GM19397 (cell line): ENCODE results near the gene ITGB8.

Experiments
- ATAC-seq: cut with Tn5 transposase; IDR thresholded peaks from one replicate; pipeline ENCODE4 v1.9.1; 2021; ENCODE audit warnings: mild to moderate bottlenecking, moderate library complexity; ENCODE audit not compliant: unreplicated experiment

ITGB8 gene

DNA sequence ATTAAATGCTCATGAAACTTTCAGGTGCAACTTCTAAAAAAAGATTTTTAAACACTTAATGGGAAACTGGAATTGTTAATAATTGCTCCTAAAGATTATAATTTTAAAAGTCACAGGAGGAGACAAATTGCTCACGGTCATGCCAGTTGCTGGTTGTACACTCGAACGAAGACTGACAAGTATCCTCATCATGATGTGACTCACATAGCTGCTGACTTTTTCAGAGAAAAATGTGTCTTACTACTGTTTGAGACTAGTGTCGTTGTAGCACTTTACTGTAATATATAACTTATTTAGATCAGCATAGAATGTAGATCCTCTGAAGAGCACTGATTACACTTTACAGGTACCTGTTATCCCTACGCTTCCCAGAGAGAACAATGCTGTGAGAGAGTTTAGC, 79.3 kb downstream of the ITGB8 start:
- no peak for ATAC-seq

DNA sequence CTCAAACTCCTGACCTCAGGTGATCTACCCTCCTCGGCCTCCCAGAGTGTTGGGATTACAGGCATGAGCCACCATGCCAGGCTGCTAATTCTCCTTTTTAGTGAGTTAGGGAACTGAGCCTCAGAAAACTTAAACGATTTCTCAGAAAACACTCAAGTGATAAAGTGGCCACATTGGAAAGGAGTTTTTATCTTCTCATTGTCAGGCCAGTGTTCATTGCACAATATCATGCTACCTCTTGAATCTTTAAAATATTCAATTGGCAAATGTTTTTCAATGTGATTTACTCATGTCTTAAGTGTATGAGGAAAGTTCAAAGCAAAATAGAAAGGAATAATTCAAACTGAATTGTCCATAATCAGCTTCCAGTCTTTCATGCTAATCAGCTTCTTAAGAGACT, 80.7 kb downstream of the ITGB8 start:
- no peak for ATAC-seq

GRCh38 chr7:20412032-20412431, 81.3 kb downstream of the ITGB8 start:
- no peak for ATAC-seq

DNA sequence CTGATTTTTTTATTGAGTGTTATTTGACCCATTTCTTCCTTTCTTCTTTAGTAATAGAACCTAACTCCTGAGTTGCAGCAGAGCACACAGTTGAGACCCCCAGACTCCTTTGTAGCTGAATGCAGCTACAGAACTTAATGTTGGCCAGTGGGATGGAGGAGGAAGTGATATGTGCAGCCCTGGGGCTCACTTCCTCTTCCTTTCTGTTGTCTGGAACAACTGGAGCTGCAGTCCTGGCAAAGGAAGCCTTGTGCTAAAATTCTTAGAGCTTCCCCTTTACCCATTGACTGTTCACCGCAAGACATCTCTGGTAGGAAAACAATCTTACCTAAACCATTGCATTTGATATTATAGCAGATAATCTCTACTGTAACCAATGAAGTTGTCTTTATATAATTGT, 86.6 kb downstream of the ITGB8 start:
- ATAC-seq = no peak

DNA sequence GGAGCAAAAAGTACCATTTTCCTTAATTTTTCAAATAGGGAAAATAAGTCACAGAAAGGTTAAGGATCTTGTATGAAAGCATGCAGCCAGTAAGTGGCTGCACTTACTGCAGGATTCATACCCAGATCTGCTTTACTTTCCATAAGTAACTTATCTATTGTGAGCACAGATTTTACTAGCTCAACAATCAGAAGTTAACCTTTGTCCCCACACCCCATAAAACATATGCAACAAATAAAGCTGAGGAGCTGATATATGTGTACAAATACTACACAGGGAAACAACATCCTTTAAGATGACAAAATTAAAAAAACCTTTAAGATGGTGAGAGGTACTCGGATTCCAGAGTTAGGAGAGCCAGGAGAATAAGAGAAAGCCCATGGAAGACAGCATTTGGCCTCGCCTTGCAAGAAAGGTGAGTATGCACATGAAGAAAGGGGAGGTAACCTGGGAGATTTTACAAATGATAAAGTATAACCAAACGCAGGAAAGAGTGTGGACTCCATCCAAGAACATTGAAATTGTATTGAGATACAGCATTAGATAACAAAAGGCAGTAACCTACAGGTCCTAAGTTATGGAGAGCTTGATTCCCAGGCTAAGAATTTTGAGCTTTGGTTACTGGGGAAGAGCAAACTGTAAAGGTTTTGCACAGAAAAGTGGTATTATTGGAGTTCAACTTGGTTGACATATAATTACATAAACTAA, 87.1 kb downstream of the ITGB8 start:
- no peak for ATAC-seq

DNA sequence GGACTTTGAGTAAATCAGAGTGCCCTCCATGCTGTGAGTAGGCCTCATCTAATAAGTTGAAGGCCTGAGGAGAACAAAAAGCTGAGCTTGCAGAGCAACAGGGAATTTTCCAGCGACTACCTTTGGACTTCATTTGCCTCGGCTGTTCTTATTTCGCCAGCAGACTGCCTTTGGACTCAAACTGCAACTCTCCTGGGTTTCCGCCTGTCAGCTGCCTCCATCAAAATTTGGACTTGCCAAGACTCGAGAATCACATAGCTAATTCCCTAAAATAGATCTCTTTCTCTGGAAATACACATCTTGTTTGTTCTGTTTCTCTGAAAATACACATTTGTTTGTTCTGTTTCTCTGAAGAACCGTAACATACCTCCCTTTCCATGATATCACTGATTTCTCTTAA, 93.8 kb downstream of the ITGB8 start:
- ATAC-seq = no peak

GRCh38 chr7:20430664-20431063, 100.0 kb downstream of the ITGB8 start:
- no peak for ATAC-seq

DNA sequence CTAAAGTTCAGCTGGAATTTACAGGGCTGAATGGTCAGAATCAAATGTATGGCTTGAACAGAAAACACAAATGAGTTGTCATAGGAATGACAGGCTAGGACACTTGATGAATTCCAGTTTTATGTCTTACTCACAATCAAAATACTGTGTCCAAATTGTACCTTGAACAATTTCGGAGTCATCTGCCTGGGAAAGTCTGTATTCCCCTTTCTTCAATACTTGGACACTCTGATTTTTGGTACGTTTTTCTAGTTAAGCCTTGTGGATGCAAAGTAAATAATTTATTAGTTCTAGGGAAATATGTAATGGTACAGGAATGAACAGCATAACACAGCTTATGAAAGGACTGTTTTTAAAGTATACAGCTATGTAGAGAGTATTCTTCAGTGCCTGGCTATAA, 100.4 kb downstream of the ITGB8 start:
- no peak for ATAC-seq

DNA sequence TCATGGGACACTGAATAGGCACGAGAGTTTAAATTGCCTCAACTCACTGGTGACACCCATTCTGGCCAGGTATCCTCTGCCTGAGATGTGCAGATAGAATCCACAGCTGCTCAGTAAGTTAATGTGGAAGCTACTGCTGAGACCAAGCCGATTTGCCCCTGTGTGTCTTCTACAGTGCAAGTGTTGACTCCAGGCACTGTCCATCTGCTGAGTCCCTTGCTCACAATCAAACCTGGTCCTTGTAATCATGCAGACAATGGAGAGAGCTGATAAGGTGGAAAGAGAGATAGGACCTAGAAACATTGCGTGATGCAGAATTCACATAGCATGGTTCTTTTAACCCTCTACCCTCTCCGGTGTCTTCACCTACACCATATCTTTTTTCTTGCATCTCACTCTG, 101.4 kb downstream of the ITGB8 start:
- no peak for ATAC-seq

DNA sequence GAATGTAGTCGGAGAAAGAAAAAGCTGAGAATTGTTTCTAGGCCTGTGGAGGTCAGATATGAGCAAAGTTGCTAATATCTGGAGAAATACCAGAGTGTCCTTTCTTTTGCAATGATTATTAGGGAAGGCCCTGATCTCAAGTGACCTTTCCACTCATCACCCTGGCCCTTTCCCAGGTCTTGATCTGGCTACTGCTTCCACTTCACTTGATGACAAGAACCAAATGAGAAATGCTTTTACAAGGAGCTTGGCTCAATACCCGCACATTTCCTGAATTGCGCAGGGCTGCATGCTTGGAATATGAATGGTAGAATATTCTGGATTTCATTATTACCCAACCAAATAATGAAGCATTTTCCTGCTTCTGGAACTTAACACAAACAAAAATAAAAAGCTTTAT, 104.6 kb downstream of the ITGB8 start:
- no peak for ATAC-seq

- no peak for ATAC-seq
These were observed 107.5 kb downstream of the ITGB8 start for GRCh38 chr7:20438248-20438647.

GRCh38 chr7:20438694-20439376, 108.1 kb downstream of the ITGB8 start:
- ATAC-seq = peak; percentile 78

DNA sequence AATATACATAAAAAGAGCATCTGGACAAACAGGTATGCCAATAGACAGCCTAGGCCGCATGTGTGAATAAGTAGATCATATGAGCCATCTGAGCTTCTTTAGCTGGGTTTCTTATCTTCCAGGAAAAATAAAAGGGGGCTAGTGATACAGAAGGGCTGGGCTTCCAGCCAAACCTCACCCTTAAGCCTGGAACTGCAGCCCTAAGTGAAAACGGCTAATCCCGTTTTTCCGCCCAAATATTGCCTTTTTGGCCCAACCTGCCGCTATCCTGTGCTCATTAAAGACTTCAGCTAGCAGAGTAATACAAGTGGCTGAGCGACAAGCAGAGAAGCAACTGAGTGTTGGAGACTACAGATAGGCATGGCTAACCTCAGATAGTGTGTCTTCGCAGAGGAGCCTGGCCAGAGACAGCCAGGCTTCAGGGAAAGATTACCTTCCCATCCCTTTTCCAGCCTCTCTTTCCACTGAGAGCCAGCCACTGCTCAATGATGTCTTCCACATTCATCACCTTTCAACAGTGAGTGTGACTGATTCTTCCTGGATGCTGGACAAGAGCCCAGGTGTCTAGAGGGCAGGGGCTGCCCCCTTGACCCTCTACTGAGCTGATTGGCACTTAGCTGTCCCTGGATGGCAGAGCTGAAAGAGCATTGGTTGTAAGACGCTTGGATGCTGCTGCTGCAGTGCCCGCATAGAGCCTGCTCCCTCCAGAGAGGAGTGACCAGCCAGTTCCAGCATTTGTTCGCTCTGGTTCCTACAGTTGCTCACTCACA, 108.9 kb downstream of the ITGB8 start:
- ATAC-seq = no peak

- no peak for ATAC-seq
These were observed 109.9 kb downstream of the ITGB8 start for GRCh38 chr7:20440472-20441105.

DNA sequence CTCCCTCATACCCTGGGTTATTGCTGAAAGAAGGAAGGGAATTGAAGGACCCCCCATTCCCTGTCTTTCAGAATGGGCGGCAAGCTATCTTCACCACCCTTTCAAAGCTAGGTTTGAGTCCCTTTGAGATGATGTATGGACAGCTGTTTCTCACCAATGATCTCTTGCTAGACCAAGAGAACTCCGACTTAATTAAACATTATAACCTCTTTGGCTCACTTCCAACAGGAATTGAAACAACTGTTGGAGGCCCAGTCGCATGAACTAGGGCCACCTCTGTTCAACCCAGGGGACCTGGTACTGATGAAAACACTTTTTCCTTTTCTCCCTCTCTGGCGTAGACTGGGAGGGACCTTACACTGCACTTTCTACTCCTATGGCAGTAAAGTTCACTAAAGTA, 110.6 kb downstream of the ITGB8 start:
- ATAC-seq = no peak

- no peak for ATAC-seq
These were observed 111.3 kb downstream of the ITGB8 start for GRCh38 chr7:20441991-20442441.

- ATAC-seq = no peak
These were observed 112.3 kb downstream of the ITGB8 start for GRCh38 chr7:20442951-20443350.

DNA sequence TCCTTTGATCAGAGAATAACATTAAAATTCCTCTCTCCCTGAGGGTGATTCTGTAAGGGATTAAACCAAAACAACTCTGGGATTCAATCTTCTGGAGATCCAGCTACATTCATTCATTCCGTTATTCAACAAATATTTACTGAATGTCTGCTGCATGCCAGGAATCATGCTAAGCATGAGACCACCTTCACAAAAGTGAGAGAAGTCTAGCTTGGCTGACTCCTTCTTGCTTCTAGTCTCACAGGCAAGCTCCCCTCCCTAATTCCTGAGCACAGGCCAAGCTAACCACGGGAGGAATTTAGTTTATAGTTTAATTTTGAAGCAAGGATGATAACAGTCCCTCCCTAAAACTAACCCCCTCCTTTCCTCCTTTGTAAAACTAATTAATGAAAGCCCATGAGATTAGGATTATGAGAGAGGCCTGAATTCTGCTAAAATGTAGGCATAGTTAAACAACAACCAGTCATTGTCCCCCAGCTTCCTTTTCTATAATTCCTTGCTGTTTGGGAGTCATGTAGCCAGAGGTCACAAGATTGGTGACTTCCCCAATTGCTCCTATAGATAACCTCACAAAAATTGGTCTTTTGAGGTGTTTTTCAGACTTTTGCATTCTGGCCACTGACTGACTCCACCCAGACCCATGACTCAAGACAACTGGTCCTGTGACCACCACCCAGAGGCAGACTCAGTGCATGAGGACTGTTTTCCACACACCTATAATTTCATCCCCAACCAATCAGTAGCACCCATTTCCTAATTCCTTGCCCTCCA, 113.5 kb downstream of the ITGB8 start:
- no peak for ATAC-seq

DNA sequence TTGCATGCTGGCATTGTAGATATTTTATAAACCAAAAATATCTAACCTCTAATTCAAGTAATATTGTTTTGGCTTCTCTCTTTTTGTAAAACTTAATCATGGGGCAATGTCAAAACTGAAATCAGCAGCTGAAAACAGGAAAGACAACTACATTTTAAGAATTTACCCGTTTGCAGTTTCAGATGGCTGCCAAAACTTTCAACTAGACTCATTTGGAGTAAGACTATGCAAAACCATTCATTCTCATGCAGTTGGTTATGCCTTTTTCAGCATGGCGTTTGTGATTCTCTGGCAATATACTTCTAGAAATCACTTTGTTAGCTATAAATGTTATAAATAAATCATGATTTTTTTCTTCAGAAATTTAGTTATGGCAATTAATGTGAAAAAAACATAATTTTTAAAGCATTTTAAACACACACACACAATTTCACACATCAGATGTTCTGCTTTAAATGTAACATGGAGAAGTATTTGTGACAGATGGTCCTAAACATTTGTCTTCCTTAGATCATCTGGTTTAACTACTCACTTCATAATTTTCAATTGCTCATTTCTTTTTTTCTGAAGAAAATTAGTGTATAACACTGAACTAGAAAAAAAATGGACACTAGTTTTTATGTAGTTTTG, 116.4 kb downstream of the ITGB8 start:
- peak; percentile 82 for ATAC-seq

GRCh38 chr7:20449176-20449575, 118.5 kb downstream of the ITGB8 start:
- no peak for ATAC-seq
